HEK293T (cell line): Measurements from ENCODE around the gene COG1.

Experiments used
- CTCF ChIA-PET: fragments of 350-600 bp; formaldehyde crosslinking; extraction: SDS; loops from one replicate; lab custom pipeline; 2021; ENCODE audit warnings: antibody characterized with exemption, inconsistent platforms; lab: Yijun Ruan, JAX
- POLR2A ChIA-PET: fragments of 350-600 bp; formaldehyde crosslinking; extraction: SDS; loops from one replicate; lab custom pipeline; 2020; ENCODE audit warnings: antibody characterized with exemption, inconsistent platforms; lab: Yijun Ruan, JAX
- DNase-seq: peaks from one replicate; pipeline ENCODE4 v3.0.0; 2012; ENCODE audit warnings: mixed read lengths; ENCODE audit errors: extremely low spot score
- ARNT ChIP-seq: fragments of 450-650 bp; IDR thresholded peaks from 2 replicates; pipeline ENCODE4 v1.6.1; 2017; ENCODE audit warnings: mild to moderate bottlenecking
- BHLHE40 ChIP-seq: fragments of 450-650 bp; IDR thresholded peaks from 2 replicates; pipeline ENCODE4 v1.6.1; 2016; ENCODE audit warnings: mild to moderate bottlenecking, moderate library complexity, borderline replicate concordance
- CTBP1 ChIP-seq: fragments of 450-650 bp; IDR thresholded peaks from 2 replicates; pipeline ENCODE4 v1.6.1; 2016; ENCODE audit warnings: borderline replicate concordance
- ELF4 ChIP-seq: fragments of 450-650 bp; IDR thresholded peaks from 2 replicates; pipeline ENCODE4 v1.6.1; 2017; ENCODE audit warnings: antibody characterized with exemption
- FOXA1 ChIP-seq: fragments of 450-650 bp; IDR thresholded peaks from 2 replicates; pipeline ENCODE4 v1.6.1; 2016; ENCODE audit warnings: mild to moderate bottlenecking
- FOXK2 ChIP-seq: fragments of 450-650 bp; IDR thresholded peaks from 2 replicates; pipeline ENCODE4 v1.6.1; 2016; ENCODE audit warnings: mild to moderate bottlenecking
- FOXM1 ChIP-seq: fragments of 450-650 bp; IDR thresholded peaks from 2 replicates; pipeline ENCODE4 v1.6.1; 2017; ENCODE audit warnings: mild to moderate bottlenecking, borderline replicate concordance
- HDGF ChIP-seq: fragments of 450-650 bp; IDR thresholded peaks from 2 replicates; pipeline ENCODE4 v1.6.1; 2017; ENCODE audit warnings: antibody characterized with exemption, borderline replicate concordance
- L3MBTL2 ChIP-seq: fragments of 450-650 bp; conservative IDR thresholded peaks from 2 replicates; pipeline ENCODE4 v1.6.1; 2016; ENCODE audit warnings: mild to moderate bottlenecking
- LEF1 ChIP-seq: fragments of 450-650 bp; IDR thresholded peaks from 2 replicates; pipeline ENCODE4 v1.6.1; 2017; ENCODE audit warnings: mild to moderate bottlenecking, borderline replicate concordance
- NFRKB ChIP-seq: fragments of 450-650 bp; IDR thresholded peaks from 2 replicates; pipeline ENCODE4 v1.6.1; 2016; ENCODE audit warnings: mild to moderate bottlenecking, moderate library complexity
- SP1 ChIP-seq: fragments of 450-650 bp; IDR thresholded peaks from 2 replicates; pipeline ENCODE4 v1.6.1; 2017
- ZNF384 ChIP-seq: fragments of 450-650 bp; IDR thresholded peaks from 2 replicates; pipeline ENCODE4 v1.6.1; 2016
- TF ChIP-seq, protein P1 (sequence below): fragments of 450-650 bp; IDR thresholded peaks from 2 replicates; pipeline ENCODE4 v1.6.1; 2016

Gene COG1

GRCh38 chr17:73166731-73167581, 25.9 kb upstream of the COG1 start:
- ChIA-PET CTCF (interaction anchor here (0.9 to 1.3 kb wide), 6 partner anchors 18 to 610 kb away, joined by 3 to 5 read pairs (median 4); no protein-coding TSS in a partner anchor), POLR2A (interaction anchor here (0.9 to 1.4 kb wide), 2 partner anchors 16 to 25 kb away, joined by 3 to 5 read pairs; partner anchors contain the start of gene COG1)
- TF ChIP-seq, protein P1, sequence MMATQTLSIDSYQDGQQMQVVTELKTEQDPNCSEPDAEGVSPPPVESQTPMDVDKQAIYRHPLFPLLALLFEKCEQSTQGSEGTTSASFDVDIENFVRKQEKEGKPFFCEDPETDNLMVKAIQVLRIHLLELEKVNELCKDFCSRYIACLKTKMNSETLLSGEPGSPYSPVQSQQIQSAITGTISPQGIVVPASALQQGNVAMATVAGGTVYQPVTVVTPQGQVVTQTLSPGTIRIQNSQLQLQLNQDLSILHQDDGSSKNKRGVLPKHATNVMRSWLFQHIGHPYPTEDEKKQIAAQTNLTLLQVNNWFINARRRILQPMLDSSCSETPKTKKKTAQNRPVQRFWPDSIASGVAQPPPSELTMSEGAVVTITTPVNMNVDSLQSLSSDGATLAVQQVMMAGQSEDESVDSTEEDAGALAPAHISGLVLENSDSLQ: no peak
- TF ChIP-seq ELF4: no peak
- no peak for TF ChIP-seq BHLHE40
- no peak for TF ChIP-seq LEF1
- no peak for TF ChIP-seq HDGF
- no peak for TF ChIP-seq L3MBTL2
- TF ChIP-seq CTBP1: no peak
- TF ChIP-seq SP1: no peak
- no peak for DNase-seq

DNA sequence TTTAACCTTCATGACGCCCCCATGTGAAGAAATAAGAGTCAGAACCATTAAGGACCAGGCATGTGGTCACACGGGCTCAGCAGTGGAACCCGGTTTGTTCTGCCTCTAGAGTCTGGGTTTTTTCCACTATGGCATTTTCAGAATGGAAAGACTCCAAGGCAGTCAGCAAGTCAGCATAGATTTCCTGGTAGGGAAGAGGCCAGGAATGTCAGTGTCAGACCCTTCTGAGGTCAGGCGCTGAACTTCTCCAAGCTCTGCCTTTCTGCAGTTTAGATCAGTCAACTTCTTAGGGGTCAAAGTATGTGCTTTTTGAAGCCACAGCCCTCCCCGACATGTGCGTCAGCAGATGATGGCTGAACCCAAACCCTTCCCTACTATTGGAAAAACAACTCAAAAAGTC, 24.2 kb upstream of the COG1 start:
- CTCF ChIA-PET: interaction anchor here (1.3 kb wide), 1 partner anchor 612 kb away, joined by 3 read pairs; no protein-coding TSS in a partner anchor
- POLR2A ChIA-PET: no interaction called here
- DNase-seq: no peak

DNA sequence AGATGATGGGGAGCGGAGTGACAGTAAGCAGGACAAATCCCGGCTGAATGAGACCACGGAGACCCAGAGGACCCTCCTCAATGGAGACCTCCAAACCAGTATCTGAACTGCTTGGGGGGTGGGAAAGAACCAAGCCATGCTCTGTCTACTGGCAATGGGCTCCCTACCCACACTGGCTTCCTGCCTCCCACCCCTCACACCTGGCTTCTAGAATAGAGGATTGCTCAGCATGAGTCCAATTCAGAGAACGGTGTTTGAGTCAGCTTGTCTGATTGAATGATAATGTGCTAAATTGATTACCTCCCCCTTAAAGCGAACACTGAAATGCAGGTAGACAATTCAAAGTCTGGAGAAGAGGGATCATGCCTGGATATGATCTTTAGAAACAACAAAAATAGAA, 22.5 kb upstream of the COG1 start:
- TF ChIP-seq SP1 (no peak), L3MBTL2 (no peak)
- CTCF ChIA-PET: interaction anchor here (1.4 kb wide), 1 partner anchor 19 kb away, joined by 3 read pairs; no protein-coding TSS in a partner anchor
- POLR2A ChIA-PET: no interaction called here
- DNase-seq: no peak

More for the DNA sequence above, 24.2 kb upstream of the COG1 start:
- TF ChIP-seq LEF1 (no peak), FOXK2 (no peak), BHLHE40 (no peak), L3MBTL2 (no peak), NFRKB (no peak)

- POLR2A ChIA-PET: no interaction called here
- no peak for DNase-seq
- CTCF ChIA-PET: no interaction called here
- no peak for TF ChIP-seq LEF1
- no peak for TF ChIP-seq ZNF384
- no peak for TF ChIP-seq L3MBTL2
- TF ChIP-seq FOXM1: no peak
- no peak for TF ChIP-seq HDGF
- TF ChIP-seq, protein P1: no peak
Observed at GRCh38 chr17:73172252-73172651, 20.6 kb upstream of the COG1 start.

DNA sequence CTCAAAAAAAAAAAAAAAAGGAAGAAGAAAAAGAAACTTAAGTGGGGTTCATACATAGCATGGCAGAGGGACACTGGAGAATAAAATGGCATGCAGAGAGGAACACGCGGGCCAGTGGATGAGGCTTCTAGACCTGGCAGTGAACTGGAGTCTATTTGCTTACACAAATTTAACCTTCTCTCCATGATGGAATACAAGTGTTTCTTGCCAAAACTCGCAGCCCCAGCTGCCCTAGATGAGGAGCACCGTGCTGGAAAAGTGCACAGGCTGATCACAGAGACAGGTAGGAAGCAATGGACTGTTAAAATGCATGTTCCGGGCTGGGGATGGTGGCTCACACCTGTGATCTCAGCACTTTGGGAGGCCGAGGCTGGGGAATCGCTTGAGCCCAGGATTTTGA, 18.7 kb upstream of the COG1 start:
- TF ChIP-seq SP1 (no peak), FOXK2 (no peak), BHLHE40 (no peak), L3MBTL2 (no peak)
- POLR2A ChIA-PET: no interaction called here
- CTCF ChIA-PET: no interaction called here
- DNase-seq: no peak

GRCh38 chr17:73175962-73176565, 16.8 kb upstream of the COG1 start:
- ChIA-PET CTCF (no interaction called here), POLR2A (no interaction called here)
- DNase-seq: no peak
- no peak for TF ChIP-seq NFRKB
- no peak for TF ChIP-seq ARNT
- TF ChIP-seq FOXK2: no peak
- no peak for TF ChIP-seq ELF4
- TF ChIP-seq FOXA1: no peak
- TF ChIP-seq, protein P1: no peak
- no peak for TF ChIP-seq BHLHE40
- TF ChIP-seq FOXM1: no peak
- no peak for TF ChIP-seq SP1

GRCh38 chr17:73179387-73179786, 13.5 kb upstream of the COG1 start:
- CTCF ChIA-PET: no interaction called here
- no peak for TF ChIP-seq CTBP1
- TF ChIP-seq NFRKB: no peak
- no peak for TF ChIP-seq L3MBTL2
- TF ChIP-seq BHLHE40: no peak
- POLR2A ChIA-PET: interaction anchor here (0.8 to 1.7 kb wide), 2 partner anchors 13 to 14 kb away, joined by 3 to 8 read pairs; partner anchors contain the start of genes COG1 and SSTR2
- no peak for DNase-seq
